ENCODE measurements around the gene DLGAP1. TPM values are rescaled to one million over a fixed set of nuclear protein-coding genes. Genes with fewer than 3 reads are reported as not detected.

The DLGAP1 gene
- total and polyA plus RNA-seq, 2 donors (not counting 1 experiment from before 2014, with no cell fraction given): 0.07 to 0.61 TPM

DNA sequence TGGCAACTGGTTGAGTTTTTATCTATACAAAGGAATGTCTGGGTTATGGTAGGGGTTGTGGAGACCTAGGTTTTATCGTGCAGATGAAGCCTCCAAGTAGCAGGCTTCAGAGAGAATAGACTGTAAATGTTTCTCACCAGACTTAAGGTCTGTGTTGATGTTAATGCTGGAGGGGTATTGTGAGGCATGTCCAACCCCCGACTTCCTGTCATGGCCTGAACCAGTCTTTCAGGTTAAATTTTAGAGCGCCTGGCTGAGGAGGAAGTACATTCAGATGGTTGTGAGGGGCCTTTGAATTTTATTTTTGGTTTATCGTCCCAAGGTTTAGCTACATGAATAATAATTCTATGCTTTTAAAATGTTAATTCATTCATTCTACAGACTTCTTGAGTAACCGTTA is 435.1 kb downstream of the DLGAP1 start:
- Mint-ChIP-seq H3K9me3 (ENCODE audit: insufficient read depth) (peaks cover 2% of the 10 kb centered on the region), H3K4me1 (no peaks in the 10 kb centered on the region), H3K4me3 (no peak overlapping the region), H3K27ac (no peak overlapping the region), H3K27me3 (no peaks in the 10 kb centered on the region)
- Histone ChIP-seq H2AFZ (ENCODE audit: insufficient read depth, low read depth, low read length, poor library complexity, severe bottlenecking) (no peak overlapping the region), H3K4me2 (replicated peaks; ENCODE audit: low read depth, low read length, poor library complexity, severe bottlenecking) (no peak overlapping the region), H3K79me2 (ENCODE audit: control insufficient read depth, insufficient read depth, low read length) (no peaks in the 10 kb centered on the region), H3K27me3 (replicated peaks in 1 of 4; ENCODE audit: control extremely low read depth in 1 of 4, control insufficient read depth in 3 of 4, insufficient read depth in 4 of 4, low read length in 3 of 4) (no peaks in the 10 kb centered on the region), H3K4me3 (ENCODE audit: control extremely low read depth in 1 of 5, extremely low read depth in 1 of 5, insufficient read depth in 1 of 5, low read depth in 2 of 5, low read length in 4 of 5) (no peak overlapping the region), H3K36me3 (replicated peaks in 1 of 2; ENCODE audit: control extremely low read depth in 1 of 2, control insufficient read depth in 1 of 2, extremely low read depth in 1 of 2, insufficient read depth in 2 of 2, low read length in 1 of 2) (no peaks in the 10 kb centered on the region), H3K27ac (ENCODE audit: low read length in 2 of 2) (no peak overlapping the region), H3K9ac (ENCODE audit: low read length) (no peak overlapping the region), H4K20me1 (ENCODE audit: control insufficient read depth, insufficient read depth, low read length, poor library complexity, severe bottlenecking) (no peaks in the 10 kb centered on the region), H3K4me1 (ENCODE audit: control insufficient read depth in 2 of 2, insufficient read depth in 2 of 2, low read length in 2 of 2) (no peaks in the 10 kb centered on the region), H3K9me3 (ENCODE audit: control extremely low read depth in 1 of 3, control insufficient read depth in 2 of 3, insufficient read depth in 1 of 3, low read length in 2 of 3) (no peaks in the 10 kb centered on the region)
- POLR2A ChIA-PET: no interaction called here
- no peak for TF ChIP-seq EZH2 (IDR thresholded peaks at IDR 0.05; ENCODE audit: borderline replicate concordance, insufficient read depth, low read depth, low read length, poor library complexity, severe bottlenecking)
- ATAC-seq (ENCODE audit: low read depth) (no peak), DNase-seq (no peak)
- 71% methylated on average over 1 of the region's 5 CpGs for WGBS (ENCODE audit: insufficient coverage)
- CTCF ChIA-PET: no interaction called here
- intact Hi-C loops (cut with micrococcal nuclease): no loop called here

DNA sequence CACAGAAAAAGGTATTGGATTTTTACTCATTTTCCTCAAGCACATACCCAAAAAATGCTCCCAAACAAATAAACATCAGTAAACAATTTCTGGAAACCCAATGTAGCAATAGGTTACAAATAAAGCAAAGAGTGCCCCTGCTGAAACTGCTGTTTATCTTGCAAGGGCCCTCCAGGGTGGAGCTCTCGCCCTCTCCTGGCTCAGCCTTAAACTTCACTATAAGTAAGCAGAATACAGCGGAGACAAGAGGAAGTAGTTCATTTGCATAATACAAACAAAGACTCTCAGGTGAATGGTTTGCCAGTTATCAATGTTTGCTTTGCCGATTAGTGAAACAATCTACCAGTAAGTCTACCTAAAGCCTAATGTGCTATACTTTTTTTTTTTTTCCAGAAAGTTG is 437.6 kb downstream of the DLGAP1 start:
- H3K36me3 ChIP-seq (replicated peaks in 1 of 2; ENCODE audit: control extremely low read depth in 1 of 2, control insufficient read depth in 1 of 2, extremely low read depth in 1 of 2, insufficient read depth in 2 of 2, low read length in 1 of 2): no peaks in the 10 kb centered on the region
- CTCF ChIA-PET: no interaction called here
- no peak for DNase-seq
- no peak for ATAC-seq (ENCODE audit: low read depth)
- peaks cover 2% of the 10 kb centered on the region for H3K9me3 Mint-ChIP-seq (ENCODE audit: insufficient read depth)
- no peak overlapping the region for H2AFZ ChIP-seq (ENCODE audit: insufficient read depth, low read depth, low read length, poor library complexity, severe bottlenecking)
- H3K9me3 ChIP-seq (ENCODE audit: control extremely low read depth in 1 of 3, control insufficient read depth in 2 of 3, insufficient read depth in 1 of 3, low read length in 2 of 3): no peaks in the 10 kb centered on the region
- H3K27ac ChIP-seq (ENCODE audit: low read length in 2 of 2): no peak overlapping the region
- no peak overlapping the region for H3K4me3 Mint-ChIP-seq
- intact Hi-C loops (cut with micrococcal nuclease): no loop called here
- H3K4me2 ChIP-seq (replicated peaks; ENCODE audit: low read depth, low read length, poor library complexity, severe bottlenecking): no peak overlapping the region
- H4K20me1 ChIP-seq (ENCODE audit: control insufficient read depth, insufficient read depth, low read length, poor library complexity, severe bottlenecking): no peaks in the 10 kb centered on the region
- no peak overlapping the region for H3K9ac ChIP-seq (ENCODE audit: low read length)
- H3K27ac Mint-ChIP-seq: no peak overlapping the region
- no peaks in the 10 kb centered on the region for H3K27me3 ChIP-seq (replicated peaks in 1 of 4; ENCODE audit: control extremely low read depth in 1 of 4, control insufficient read depth in 3 of 4, insufficient read depth in 4 of 4, low read length in 3 of 4)
- 33% methylated on average over 1 of the region's 3 CpGs for WGBS (ENCODE audit: insufficient coverage)
- no peak overlapping the region for H3K4me3 ChIP-seq (ENCODE audit: control extremely low read depth in 1 of 5, extremely low read depth in 1 of 5, insufficient read depth in 1 of 5, low read depth in 2 of 5, low read length in 4 of 5)
- TF ChIP-seq, protein P1, sequence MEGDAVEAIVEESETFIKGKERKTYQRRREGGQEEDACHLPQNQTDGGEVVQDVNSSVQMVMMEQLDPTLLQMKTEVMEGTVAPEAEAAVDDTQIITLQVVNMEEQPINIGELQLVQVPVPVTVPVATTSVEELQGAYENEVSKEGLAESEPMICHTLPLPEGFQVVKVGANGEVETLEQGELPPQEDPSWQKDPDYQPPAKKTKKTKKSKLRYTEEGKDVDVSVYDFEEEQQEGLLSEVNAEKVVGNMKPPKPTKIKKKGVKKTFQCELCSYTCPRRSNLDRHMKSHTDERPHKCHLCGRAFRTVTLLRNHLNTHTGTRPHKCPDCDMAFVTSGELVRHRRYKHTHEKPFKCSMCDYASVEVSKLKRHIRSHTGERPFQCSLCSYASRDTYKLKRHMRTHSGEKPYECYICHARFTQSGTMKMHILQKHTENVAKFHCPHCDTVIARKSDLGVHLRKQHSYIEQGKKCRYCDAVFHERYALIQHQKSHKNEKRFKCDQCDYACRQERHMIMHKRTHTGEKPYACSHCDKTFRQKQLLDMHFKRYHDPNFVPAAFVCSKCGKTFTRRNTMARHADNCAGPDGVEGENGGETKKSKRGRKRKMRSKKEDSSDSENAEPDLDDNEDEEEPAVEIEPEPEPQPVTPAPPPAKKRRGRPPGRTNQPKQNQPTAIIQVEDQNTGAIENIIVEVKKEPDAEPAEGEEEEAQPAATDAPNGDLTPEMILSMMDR (IDR thresholded peaks at IDR 0.05): no peak
- no peak for TF ChIP-seq EZH2 (IDR thresholded peaks at IDR 0.05; ENCODE audit: borderline replicate concordance, insufficient read depth, low read depth, low read length, poor library complexity, severe bottlenecking)
- H3K4me1 ChIP-seq (ENCODE audit: control insufficient read depth in 2 of 2, insufficient read depth in 2 of 2, low read length in 2 of 2): no peaks in the 10 kb centered on the region
- POLR2A ChIA-PET: no interaction called here
- H3K79me2 ChIP-seq (ENCODE audit: control insufficient read depth, insufficient read depth, low read length): no peaks in the 10 kb centered on the region
- H3K27me3 Mint-ChIP-seq: no peaks in the 10 kb centered on the region
- H3K4me1 Mint-ChIP-seq: no peaks in the 10 kb centered on the region
